Activated T-cell treated with anti-CD3 and anti-CD28 coated beads for 1 hour (primary cell): ENCODE data around the gene JUND.

Source experiments
- DNase-seq: peaks from one replicate; pipeline ENCODE4 v3.0.0-alpha.2; 2020; ENCODE audit warnings: low read depth

JUND gene

GRCh38 chr19:18269070-18269723 is 12.2 kb downstream of the JUND start:
- DNase-seq, result no peak

DNA sequence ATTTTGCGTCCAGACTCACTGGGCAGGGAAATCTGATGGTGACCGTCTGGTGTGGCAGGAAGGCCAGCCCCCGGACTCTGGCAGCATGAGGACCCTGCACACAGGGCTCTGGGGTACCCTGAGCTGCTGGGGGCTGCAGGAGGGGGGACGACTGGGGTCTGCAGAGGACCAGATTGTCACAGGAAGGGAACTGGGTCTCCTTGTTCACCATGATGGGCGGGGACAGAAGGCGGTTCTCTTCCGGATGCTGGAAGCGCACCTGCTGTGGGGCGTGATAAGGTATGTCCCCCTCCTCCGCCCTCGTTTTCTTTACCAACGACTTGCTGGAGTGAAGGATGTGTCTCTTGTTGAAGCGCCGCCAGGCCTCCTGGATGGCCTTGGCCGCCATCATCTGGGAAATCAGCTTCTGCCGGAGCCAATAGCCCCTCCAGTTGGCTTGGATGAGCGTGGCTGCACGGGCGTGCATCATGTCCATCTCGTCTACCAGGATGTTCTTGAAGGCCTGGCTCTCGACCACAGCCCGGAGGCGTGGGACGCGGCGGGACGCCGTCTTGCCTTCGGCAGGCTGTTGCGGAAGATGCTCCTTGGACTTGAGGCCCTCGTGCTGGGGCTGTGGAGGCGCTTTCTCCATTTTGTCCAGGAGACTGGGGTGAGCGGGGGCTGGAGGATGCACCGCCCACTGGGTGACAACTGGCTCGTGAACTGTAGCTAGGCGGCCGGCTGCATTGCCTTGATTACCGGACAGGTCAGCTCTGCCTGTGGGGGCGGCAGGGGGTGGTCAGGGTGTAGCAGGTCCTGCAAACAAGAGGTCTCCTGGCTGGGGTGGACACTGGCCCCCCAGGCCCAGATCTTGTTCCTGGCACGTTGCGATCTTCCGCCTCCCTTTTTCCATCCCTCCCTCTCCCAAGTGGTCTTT is 14.4 kb downstream of the JUND start:
- no peak for DNase-seq

GRCh38 chr19:18265582-18265981 is 15.8 kb downstream of the JUND start:
- DNase-seq, result no peak

DNA sequence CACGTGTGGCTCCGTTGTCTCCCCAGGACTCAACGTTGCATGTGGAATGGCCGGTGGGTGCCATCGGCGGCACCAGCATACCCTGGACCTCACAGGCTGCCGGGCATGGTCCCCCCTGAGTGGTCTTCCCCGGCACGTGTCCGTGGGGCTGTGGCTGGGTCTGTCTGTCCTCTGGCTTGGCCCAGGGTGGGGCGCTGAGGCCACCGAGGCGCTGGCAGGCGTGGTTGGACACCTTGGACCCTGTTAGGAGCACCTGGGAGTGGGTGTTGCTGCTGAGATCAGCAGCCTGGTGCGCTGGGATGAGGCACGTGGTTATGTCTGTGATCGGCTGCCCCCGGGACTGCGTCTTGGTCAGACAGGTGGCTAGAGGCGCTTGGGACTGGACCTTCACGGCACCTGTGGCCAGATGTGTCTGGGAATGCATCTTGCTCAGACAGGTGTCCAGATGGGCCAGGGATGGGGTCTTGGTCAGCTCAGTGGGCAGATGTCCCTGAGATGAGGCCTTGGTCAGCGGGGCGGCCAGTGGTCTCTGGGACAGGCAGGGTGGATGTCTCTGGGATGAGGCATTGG is 16.4 kb downstream of the JUND start:
- DNase-seq, result no peak

- no peak for DNase-seq
These were observed 17.1 kb downstream of the JUND start for GRCh38 chr19:18264137-18264854.

- DNase-seq, result no peak
These were observed 17.9 kb downstream of the JUND start for GRCh38 chr19:18263324-18264136.

DNA sequence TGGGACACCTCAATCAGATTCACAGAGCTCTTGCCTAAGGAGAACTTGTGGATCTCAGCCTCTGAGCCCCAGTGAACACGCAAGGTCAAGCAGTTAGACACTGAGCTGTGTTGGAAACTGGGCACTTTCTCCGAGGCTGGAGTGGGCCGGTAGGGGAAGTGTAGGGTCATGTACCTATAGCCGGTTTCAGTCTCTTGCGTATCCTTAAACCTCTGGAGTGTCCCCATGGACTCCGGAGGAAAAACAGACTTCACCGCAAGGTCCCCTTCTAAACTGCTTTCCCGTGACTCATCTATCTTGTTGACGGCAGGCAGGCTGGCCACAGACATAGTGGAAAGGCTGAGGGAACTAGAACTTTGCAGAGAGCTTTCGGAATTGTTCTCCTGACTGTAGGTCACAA is 18.5 kb downstream of the JUND start:
- DNase-seq, result no peak

DNA sequence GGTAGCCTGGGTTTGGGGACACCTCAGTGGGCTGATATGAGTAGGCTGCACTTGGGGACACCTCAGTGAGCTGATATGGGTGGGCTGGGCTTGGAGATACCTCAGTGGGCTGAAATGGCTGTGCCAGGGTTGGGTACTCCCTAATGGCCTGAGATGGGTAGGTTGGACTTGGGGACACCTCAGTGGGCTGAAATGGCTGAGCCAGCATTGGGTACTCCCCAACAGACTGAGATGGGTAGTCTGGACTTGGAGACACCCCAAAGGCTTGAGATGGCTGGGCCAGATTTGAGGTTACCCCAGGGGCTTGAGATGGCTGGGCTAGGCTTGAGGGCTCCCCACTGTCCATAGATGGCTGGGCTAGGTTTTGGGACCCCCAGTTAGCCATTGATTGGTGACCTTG is 19.3 kb downstream of the JUND start:
- DNase-seq, result no peak

- DNase-seq, result no peak
These were observed 19.9 kb downstream of the JUND start for GRCh38 chr19:18261474-18261873.

DNA sequence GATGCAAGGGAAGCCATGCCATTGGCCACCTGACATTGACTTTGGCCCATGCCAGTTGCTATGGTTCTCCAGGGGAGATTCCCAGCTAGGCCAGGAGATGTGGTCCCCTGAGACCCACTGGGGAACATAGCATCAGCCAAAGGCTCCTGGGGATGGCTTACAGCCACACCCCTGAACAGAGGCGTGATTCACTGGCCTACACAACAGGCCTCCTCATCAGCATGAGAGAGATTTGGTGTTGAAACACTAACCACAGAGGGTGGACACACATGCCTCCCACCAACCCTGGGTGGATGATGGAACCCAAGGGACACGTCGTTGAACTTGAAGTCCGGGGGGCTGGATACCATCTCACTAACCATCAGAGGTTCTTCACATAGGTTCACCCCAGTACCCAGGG is 21.5 kb downstream of the JUND start:
- no peak for DNase-seq

DNA sequence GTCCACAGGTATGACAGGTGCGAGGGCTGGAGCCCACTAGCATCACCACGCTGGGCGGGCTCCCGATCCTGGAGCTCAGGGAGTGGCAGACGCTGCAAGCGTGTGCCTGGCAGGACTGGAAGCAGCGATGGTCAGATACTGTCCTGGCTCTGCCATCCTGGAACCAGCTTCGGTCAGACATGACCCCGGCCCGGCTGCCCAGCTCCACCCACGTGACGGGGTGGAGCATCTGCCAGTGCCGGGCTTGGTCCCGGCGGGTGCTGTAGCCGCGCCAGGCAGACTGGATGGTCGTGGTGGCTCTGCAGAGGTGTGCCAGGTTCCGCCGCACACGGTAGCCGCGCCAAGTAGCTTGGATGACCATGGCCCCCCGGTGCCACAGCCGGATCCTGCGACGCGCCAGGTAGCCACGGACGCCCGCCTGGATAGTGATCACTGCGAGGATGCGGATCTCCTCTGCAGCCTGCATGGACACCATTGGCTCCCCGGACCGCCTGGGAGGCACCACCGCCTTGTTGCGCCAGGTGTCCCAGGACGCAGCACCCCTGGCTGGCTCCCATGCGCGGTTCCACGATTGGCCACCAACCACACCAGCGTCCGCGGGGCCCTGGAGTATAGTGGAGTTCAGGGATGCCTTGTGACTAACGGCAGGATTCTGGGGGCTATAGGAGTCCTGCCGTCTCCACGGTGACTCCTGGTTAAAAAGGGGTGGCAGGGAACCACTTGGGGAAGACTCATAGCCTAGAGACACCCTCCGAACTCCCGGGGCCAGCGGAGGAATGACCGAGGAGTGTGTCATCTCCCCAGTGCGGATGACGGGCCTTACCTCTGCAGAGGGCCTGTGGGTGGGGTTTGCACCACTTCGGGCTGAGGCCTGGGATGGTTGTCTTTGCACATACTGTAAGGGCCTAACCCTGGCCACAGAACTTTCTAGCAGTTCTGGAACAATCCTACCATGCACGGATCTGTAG is 23.6 kb downstream of the JUND start:
- DNase-seq, result no peak

DNA sequence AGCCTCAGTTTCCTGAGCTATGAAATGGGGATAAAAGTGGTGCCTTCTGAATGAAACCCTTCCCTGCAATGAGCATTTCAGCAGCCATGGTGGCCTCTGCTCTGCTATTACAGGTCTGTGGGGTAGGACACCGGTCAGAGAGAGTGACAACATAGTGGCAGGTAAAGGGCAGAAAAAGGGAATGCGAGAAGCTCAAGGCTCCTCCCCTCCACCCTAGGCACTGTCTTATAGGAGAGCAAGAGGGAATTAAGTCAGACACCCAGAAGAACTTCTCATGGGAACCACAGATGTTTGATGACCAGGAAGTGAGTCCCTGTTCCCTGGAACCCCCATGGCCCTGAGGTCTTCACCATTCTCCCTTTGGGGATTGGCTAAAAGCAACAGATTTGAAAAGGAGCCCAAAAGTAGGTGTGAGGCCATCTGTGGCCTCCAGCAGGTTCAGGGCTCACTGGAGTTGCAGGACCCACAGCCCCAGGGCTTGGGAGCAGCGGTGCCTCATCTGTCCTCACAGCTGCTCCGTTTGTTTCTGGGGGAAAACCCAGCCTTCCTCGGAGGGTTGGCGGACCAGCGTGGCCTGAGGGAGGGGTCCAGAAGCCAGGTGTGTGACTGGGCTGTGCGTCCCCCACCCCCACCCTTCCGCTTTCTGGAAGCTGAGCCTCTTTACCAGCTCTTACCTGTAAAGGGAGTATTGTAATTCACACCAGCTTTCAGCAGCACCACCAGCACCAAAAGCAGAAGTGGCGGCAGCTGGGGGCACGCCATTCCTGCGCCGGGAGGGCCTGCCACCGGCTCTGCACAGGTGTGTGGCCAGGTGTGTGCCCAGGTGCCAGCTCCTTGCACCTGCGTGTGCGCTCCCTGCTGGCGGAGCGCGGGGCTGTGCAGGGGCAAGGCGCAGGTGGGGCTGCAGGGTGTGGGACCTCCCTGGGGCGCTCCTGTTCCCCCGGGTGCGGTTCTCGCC is 26.6 kb downstream of the JUND start:
- no peak for DNase-seq

DNA sequence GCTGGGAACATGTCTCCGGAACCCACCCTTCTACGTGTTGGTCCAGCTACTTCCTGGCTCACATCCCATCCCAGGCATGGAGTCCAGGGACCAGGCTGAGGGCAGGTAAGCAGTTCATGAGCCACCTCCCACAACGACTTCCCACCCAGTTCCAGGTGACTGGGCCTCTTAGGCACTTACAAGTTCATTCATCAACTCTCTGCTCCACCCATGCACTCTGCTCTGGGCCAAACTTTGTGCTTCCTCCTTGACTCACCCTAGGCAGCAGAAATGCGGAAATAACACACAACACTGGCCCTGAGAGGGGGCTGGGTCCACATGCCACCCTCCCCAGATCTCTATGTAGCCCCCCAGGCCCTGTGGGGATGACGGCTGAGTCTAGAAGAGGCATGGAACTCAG is 27.7 kb downstream of the JUND start:
- DNase-seq, result no peak

DNA sequence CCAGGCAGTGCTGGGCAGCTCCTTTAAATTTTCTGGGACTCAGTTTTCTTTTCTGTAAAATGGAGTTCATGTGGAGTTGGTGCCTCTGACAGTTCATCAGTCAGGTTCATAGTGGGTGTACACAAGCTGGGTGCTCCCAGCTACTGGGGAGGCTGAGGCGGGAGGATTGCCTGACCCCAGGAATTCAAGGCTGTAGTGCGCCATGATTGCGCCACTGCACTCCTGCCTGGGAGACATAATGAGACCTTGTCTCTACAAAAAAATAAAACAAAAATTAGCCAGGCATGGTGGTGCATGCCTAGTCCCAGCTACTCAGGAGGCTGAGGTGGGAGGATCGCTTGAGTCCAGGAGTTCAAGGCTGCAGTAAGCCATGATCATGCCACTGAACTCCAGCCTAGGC is 28.3 kb downstream of the JUND start:
- no peak for DNase-seq

DNA sequence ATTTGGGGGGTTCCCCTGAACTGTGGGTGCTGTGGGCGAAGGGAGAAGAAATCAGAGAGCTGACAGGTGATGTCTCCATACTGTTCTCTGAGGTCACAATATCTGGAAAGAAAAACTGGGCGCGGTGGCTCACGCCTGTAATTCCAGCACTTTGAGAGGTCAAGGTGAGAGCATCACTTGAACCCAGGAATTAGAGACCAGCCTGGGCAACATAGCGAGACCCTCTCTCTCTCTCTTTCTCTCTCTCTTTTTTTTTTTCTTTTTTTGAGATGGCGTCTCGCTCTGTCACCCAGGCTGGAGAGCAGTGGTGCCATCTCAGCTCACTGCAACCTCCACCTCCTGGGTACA is 29.1 kb downstream of the JUND start:
- DNase-seq, result no peak

GRCh38 chr19:18251587-18252369 is 29.6 kb downstream of the JUND start:
- peak; percentile 78 for DNase-seq

DNA sequence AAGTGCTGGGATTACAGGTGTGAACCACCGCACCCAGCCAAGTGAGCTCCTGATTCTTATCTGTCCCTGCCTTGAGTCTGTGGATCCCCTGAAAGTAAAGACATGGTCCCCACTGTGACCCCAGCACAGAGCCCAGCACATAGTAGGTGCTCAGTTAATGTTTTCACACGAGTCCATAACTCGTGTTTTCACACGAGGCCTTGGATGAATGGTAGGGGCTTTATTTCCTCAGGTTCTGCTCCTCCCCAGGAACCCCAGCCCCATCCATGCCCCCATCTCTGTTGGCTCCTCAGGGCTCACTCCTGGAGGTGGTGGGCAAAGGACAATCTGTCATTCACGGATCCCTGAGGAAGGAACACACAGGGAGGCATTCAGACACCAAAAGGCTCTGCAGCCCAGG is 31.6 kb downstream of the JUND start:
- DNase-seq, result no peak

- DNase-seq, result no peak
These were observed 36.1 kb downstream of the JUND start for GRCh38 chr19:18245297-18245696.

- no peak for DNase-seq
These were observed 42.1 kb downstream of the JUND start for GRCh38 chr19:18239303-18239702.
